Tibial nerve (tissue), 4 donors: Measurements from ENCODE around the gene ELMO3. TPM values are rescaled to one million over a fixed set of nuclear protein-coding genes. Genes with fewer than 3 reads are reported as not detected.

ENCODE experiments used
- DNase-seq, 2 donors: peaks; one replicate each; pipeline ENCODE4 v3.0.0-alpha.2; 2019; ENCODE audit warnings: low spot score in 2 of 2
- H3K27ac ChIP-seq, 4 donors: fragments of 200-600 bp; sonication (generic) in 3 of 4; one replicate each; pipeline ENCODE4 v1.5.1; 2017 to 2019; ENCODE audit warnings: mild to moderate bottlenecking in 1 of 4
- H3K27me3 ChIP-seq, 2 donors: fragments of 200-600 bp; sonication (generic) in 1 of 2; one replicate each; pipeline versions ENCODE4 v1.5.1 to v1.6.0; 2017 to 2019
- H3K36me3 ChIP-seq, 3 donors: fragments of 200-600 bp; sonication (generic); one replicate each; pipeline ENCODE4 v1.5.1; 2018 to 2019
- H3K4me1 ChIP-seq, 4 donors: fragments of 200-600 bp; sonication (generic) in 3 of 4; one replicate each; pipeline ENCODE4 v1.5.1; 2017 to 2019
- H3K4me3 ChIP-seq, 4 donors: fragments of 200-600 bp; sonication (generic) in 3 of 4; one replicate each; pipeline ENCODE4 v1.5.1; 2017 to 2019; ENCODE audit warnings: mild to moderate bottlenecking in 1 of 4, moderate library complexity in 1 of 4
- H3K9me3 ChIP-seq, 4 donors: fragments of 200-600 bp; sonication (generic) in 3 of 4; one replicate each; pipeline ENCODE4 v1.5.1; 2017 to 2019
- CTCF ChIP-seq, 5 experiments: fragments of 200-600 bp in 3 of 5; fragments of 450-650 bp in 2 of 5; sonication (generic) in 3 of 5; IDR thresholded peaks; one replicate each; pipeline ENCODE4 v1.5.1; 2016 to 2019; ENCODE audit warnings: antibody characterized with exemption in 5 of 5, mild to moderate bottlenecking in 3 of 5, moderate library complexity in 2 of 5
- EP300 ChIP-seq, 2 donors: sonication (generic); formaldehyde crosslinking; IDR thresholded peaks; one replicate each; pipeline ENCODE4 v1.6.1; 2017; ENCODE audit warnings: antibody characterized with exemption in 2 of 2, mild to moderate bottlenecking in 1 of 2
- POLR2A ChIP-seq, 2 donors: fragments of 450-650 bp; IDR thresholded peaks; one replicate each; pipeline ENCODE4 v1.6.1; 2017; ENCODE audit warnings: antibody characterized with exemption in 2 of 2, mild to moderate bottlenecking in 2 of 2, moderate library complexity in 2 of 2
- WGBS, 2 donors: methylation state at CpG; one replicate each; pipeline ENCODE4 v1.1.5; 2018; 5-methylcytosine and 5-hydroxymethylcytosine counted together
- total RNA-seq, 4 donors: library from RNA; depleted of rRNA; stranded (reverse); fragments of >200 nt; gene quantifications; one replicate each; pipeline ENCODE4 v1.1.0, GENCODE V29; 2016

Gene ELMO3
- total RNA-seq, 4 donors from 2014 or later: 2.4 to 14.4 (median 4.4) TPM

GRCh38 chr16:67227567-67227921 lies 28.6 kb downstream of the ELMO3 start:
- Histone ChIP-seq H3K27me3 (no peaks in the 10 kb centered on the region), H3K36me3 (peaks cover 0 to 59% (median 4%) of the 10 kb centered on the region in 3 donors), H3K27ac (peak overlapping the region; percentile 9 to 92 (median 84)), H3K9me3 (no peaks in the 10 kb centered on the region), H3K4me3 (peak overlapping the region; percentile 74 to 94 (median 86)), H3K4me1 (peaks cover 0 to 30% (median 10%) of the 10 kb centered on the region in 4 donors)
- DNase-seq: no peak
- no peak for TF ChIP-seq EP300 (IDR thresholded peaks at IDR 0.05)
- TF ChIP-seq POLR2A (IDR thresholded peaks at IDR 0.05): no peak
- TF ChIP-seq CTCF (IDR thresholded peaks at IDR 0.05): no peak
- WGBS, 2 donors: 13 to 15% methylated on average over 12 of the region's 12 CpGs

- H3K27ac ChIP-seq: no peak overlapping the region
- peaks cover 0 to 60% (median 4%) of the 10 kb centered on the region in 3 donors for H3K36me3 ChIP-seq
- H3K27me3 ChIP-seq: no peaks in the 10 kb centered on the region
- H3K9me3 ChIP-seq: no peaks in the 10 kb centered on the region
- TF ChIP-seq EP300 (IDR thresholded peaks at IDR 0.05) (no peak), POLR2A (IDR thresholded peaks at IDR 0.05) (no peak), CTCF (IDR thresholded peaks at IDR 0.05) (no peak)
- WGBS, 2 donors: 76 to 88% methylated on average over 8 to 9 of the region's 9 CpGs
- peak overlapping the region in 3 of 4 donors; percentile 74 to 94 (median 84) for H3K4me3 ChIP-seq
- H3K4me1 ChIP-seq: peaks cover 0 to 30% (median 10%) of the 10 kb centered on the region in 4 donors
- no peak for DNase-seq
Observed at GRCh38 chr16:67228034-67228785, 29.3 kb downstream of the ELMO3 start.

GRCh38 chr16:67228905-67229304 lies 30.0 kb downstream of the ELMO3 start:
- peaks cover under 1 to 64% (median 4%) of the 10 kb centered on the region in 3 donors for H3K36me3 ChIP-seq
- TF ChIP-seq CTCF (IDR thresholded peaks at IDR 0.05): no peak
- TF ChIP-seq EP300 (IDR thresholded peaks at IDR 0.05): no peak
- no peak for TF ChIP-seq POLR2A (IDR thresholded peaks at IDR 0.05)
- no peak overlapping the region for H3K27ac ChIP-seq
- peaks cover 0 to 30% (median 10%) of the 10 kb centered on the region in 4 donors for H3K4me1 ChIP-seq
- no peak for DNase-seq
- no peak overlapping the region for H3K4me3 ChIP-seq
- H3K27me3 ChIP-seq: no peaks in the 10 kb centered on the region
- H3K9me3 ChIP-seq: no peaks in the 10 kb centered on the region
- 87 to 93% methylated on average over 9 of the region's 9 CpGs for WGBS, 2 donors

- peaks cover 4 to 71% (median 9%) of the 10 kb centered on the region in 3 donors for H3K36me3 ChIP-seq
- 91 to 92% methylated on average over 27 to 32 of the region's 32 CpGs for WGBS, 2 donors
Observed at GRCh38 chr16:67229906-67230808, 31.2 kb downstream of the ELMO3 start.

More at GRCh38 chr16:67229906-67230808, 31.2 kb downstream of the ELMO3 start:
- H3K4me3 ChIP-seq: no peak overlapping the region
- no peaks in the 10 kb centered on the region for H3K27me3 ChIP-seq
- H3K9me3 ChIP-seq: no peaks in the 10 kb centered on the region
- no peak for DNase-seq
- H3K4me1 ChIP-seq: peaks cover 0 to 29% (median 10%) of the 10 kb centered on the region in 4 donors
- no peak overlapping the region for H3K27ac ChIP-seq
- TF ChIP-seq EP300 (IDR thresholded peaks at IDR 0.05): no peak
- no peak for TF ChIP-seq CTCF (IDR thresholded peaks at IDR 0.05)
- no peak for TF ChIP-seq POLR2A (IDR thresholded peaks at IDR 0.05)
